GM21390 (cell line): Measurements from ENCODE around the gene KDM4C.

ENCODE experiments used
- ATAC-seq: cut with Tn5 transposase; IDR thresholded peaks from one replicate; pipeline ENCODE4 v1.9.1; 2021; ENCODE audit not compliant: unreplicated experiment

Gene KDM4C

DNA sequence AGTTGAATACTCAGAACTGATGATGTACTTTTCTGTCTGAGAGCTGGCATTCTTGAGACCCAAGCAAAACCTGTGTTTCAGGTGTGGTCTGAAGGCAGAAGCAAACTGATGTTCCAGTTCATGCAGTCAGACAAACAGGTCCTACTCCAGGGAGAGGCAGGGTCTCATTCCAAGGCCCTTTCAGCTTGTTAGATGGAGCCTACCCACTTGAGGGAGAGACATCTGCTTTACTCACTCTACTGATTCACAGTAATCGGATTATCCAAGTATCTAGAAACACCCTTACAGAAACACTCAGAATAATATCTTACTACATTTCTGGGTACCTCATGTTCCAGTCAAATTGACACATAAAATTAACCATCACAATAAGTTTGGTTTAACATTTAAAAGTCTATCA lies 207.8 kb downstream of the KDM4C start:
- no peak for ATAC-seq

DNA sequence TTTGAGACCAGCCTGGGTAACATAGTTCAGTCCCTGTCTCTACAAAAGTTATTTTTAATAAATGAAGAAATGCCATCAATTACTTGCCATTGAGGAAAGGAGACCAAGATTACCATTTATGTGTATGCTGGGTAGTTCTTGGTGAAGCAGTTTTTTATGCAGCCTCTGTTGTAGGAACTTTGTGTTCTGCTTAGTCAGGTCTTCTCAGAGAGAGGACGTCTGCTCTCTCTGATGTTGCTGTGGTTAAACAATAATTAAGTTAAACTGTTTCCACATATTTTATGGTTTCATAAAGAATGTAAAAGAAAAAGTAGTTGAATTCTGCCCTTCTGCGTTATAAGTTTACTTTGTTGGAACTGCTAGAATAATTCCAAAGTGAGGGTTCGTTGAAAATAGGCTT lies 210.5 kb downstream of the KDM4C start:
- no peak for ATAC-seq

DNA sequence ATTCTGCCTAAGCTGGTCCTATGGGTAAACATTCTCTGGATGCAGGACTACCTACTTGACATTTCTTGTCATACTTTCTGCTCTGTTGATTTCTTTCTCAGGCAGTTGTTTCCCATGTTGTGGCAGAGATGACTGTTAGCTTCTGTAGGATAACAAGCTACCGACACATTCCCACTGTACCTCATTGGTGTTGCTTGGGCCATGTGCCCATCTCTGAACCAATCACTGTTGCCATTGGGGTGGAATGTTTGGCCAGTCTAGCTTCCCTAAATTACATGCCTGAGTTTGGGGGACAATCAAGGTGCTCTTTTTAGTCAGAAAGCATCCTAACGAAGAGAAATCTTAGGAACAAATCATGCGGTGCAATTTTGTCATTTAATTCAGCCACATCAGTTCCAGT lies 212.0 kb downstream of the KDM4C start:
- ATAC-seq = no peak

DNA sequence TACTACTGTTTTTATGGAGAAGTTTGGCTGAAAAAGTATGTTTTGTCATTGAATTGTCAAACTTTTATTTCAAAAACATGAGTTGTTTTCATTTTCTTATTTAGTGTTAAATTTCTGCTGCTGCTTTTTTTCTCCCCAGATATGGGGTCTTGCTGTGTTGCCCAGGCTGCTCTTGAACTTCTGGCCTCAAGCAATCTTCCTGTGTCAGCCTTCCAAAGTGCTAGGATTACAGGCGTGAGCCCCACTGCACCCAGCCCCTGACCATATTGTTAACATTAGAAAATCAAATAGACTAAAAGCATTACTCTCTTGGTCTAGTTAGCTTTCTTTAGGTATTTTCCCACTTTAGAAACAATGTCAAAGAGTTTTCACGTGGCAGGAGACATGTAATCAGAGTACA lies 215.3 kb downstream of the KDM4C start:
- no peak for ATAC-seq

DNA sequence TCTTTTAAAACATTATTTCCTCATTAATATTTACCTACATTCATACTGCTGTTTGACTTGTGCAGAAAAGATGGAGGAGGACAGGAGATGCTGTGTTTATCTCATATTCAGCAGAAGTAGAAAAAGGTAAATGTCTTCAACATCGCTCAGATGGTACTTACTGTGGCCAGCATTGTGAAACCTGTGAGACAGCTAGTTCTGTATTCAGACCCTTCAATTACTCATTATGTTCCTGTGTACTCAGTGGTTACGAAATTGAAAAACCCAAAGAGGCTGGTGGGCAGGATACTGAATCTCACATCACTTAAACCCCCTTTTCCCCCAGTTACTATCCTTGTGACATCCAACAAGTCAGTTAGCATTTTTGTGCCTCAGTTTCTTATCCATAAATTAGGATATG lies 216.0 kb downstream of the KDM4C start:
- peak; percentile 97 for ATAC-seq

DNA sequence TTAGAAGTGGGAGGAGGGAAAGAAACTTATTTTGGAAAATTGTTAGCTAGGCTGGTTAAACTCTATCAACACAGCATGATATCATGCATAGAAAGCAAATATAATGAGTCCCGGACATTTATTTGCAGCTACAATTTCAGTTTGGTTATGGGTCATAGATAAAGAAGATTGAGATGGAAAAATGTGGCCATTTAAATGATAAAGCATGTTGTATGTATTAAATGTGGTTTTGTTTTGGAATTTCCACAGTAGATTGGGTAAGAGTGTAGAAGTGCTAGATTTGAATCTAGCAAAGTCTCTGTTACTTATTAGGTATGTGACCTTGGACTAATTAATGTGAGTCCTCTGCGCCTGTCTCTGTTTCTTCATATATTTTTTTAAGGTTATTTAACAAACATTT lies 217.4 kb downstream of the KDM4C start:
- no peak for ATAC-seq

DNA sequence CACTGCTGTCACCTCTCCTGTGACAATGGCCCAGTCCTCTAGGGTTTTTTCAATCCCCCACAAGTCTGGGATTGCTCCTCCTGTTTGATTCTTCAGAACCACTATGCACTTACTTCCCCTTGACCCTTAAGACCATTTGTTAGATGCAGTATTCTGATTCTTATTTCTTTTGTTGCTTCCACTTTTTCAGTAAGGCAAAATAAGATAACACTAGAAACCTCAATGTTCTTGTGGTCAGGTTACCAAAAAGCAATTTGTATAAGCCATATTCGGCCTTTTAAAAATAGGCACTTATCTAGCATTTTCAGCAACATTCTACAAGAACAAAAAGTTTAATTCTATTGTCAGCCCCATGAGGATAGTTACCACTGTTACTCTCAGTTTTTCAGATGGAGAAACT lies 220.0 kb downstream of the KDM4C start:
- ATAC-seq = no peak

DNA sequence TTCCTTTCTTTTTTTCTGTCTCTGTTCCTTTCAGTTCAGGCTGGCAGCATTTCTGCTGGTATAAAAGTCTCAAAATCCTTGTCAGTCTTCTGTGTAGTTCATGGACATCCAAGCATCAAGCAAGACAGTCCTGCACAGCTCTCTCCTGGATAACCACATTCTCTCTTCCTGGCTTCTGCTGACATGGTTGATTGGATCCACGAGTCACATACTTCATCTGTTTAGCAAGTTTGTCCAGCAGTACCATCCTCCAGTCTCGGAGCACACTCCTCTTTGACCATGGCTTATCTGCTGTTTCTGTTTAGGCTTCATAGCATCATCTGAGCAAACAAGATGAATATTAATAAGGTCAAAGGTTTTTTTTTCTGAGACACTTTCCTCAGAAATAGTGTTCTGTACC lies 220.8 kb downstream of the KDM4C start:
- ATAC-seq = no peak

DNA sequence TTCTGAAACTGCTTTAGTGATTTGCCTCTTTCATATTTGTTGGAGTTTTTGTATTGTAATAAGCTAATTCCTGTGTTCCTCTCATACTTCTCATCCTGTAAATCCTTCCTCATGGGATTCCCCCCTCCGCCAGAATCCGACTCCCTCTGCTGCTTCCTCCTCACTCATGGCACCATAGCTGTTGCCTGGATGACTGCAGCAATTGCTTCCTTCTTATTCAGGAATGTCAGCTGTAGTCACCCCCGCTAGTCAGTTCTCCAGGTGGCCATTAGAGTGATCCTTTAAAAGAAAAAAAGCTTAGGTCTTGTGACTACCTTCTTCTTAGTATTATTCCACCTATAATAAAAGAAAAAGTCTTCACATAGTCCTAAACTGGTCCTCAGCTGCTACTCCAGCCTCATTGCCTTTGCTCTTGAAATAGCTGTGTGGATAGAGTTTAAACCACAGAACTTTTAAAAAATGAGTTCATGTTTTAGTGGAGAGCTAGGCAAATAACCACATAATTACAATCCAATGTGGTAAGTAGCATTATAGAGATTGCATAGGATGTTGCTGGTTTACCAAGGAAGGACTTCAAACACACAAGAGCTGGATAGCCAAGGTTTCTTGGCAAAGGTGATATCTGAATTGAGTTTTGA lies 227.3 kb downstream of the KDM4C start:
- ATAC-seq = no peak

DNA sequence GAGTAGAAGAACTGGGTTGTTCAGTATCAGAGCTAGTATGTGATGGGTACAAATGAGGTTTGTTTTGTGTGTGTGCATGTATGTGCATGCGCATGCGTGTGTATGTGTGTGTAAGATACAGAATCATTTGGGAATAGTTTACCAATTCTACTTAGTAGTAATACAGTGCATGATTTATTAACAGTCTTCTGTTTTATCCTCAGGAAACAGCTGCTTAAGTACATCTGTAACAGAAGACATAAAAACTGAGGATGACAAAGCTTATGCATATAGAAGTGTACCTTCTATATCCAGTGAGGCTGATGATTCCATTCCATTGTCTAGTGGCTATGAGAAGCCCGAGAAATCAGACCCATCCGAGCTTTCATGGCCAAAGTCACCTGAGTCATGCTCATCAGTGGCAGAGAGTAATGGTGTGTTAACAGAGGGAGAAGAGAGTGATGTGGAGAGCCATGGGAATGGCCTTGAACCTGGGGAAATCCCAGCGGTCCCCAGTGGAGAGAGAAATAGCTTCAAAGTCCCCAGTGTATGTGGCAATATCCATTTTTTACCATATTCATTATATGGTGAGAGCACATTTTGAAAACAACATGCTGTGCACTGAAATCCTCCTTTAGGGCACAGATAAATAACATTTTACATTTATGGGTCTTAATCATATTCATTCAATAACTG lies 228.5 kb downstream of the KDM4C start:
- no peak for ATAC-seq

DNA sequence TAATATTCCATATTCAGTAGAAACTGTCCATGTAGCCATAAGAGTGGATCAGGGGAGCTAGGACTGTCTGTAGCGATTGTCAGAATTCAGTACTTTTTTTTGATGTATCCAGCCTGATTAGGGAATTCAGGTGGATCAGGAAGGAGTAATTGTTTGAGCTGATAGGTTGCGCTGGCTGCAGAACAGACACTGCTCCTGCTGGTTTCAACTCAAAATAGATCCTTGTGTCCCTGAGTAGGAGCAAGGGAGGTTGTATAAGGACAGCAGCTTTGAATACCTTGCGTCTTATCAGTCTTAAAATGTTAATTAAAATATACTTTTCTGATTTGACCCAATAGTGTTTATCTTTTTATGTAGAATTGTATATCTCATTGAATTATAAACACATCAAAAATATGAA lies 229.6 kb downstream of the KDM4C start:
- no peak for ATAC-seq

DNA sequence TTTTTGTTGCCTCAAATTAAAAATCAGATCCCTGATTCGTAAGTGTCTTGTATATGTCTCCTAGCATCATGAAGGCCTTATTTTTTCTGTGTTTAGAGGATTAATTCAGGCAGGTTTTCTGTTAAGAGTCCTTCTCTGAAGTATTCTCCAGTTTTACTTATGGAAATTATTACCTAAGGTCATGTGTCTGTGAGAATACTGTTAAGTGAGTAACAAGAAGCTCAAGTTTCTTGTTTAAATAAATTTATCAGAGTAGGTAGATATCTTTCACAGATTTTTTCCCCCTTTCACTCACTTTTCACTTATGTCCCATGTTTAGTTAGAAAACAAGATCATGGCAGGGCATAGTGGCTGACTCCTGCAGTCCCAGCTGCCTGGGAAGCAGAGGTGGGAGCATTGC lies 233.6 kb downstream of the KDM4C start:
- no peak for ATAC-seq

DNA sequence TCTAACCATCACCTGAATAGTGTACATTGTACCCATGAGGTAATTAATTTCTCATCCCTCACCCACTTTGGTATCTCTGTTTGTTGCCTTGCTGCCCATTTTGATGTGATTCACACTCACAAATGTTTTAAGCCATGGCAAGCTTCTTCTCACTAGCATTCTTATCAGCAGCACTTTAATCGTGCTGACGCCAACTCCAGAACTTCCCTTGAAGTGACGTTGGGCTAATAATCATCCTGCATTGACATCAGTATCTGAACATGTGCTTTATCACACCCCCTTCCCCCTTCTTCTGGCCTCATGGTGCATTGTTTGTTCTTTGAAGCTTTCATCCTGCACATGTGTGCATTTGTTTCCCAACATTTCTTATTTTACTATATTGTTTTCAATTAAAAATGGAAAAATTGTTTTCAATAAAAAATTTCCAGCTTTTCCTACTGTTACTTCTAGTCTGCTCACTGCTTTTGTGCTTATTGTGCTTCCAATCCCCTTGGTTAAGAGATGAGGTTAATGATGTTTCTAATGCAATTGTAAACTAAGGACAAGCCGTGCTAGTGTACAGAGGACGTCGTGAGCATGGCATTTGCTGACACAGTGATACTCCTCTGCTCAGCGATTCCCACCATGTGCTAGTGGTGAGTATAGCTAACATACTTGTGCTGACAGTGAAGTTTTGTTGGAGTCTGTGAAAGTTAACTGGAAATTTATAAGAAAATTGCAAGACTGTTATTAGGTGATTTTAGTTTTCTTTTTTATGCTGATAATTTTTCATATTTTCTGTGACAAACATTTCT lies 238.5 kb downstream of the KDM4C start:
- no peak for ATAC-seq

DNA sequence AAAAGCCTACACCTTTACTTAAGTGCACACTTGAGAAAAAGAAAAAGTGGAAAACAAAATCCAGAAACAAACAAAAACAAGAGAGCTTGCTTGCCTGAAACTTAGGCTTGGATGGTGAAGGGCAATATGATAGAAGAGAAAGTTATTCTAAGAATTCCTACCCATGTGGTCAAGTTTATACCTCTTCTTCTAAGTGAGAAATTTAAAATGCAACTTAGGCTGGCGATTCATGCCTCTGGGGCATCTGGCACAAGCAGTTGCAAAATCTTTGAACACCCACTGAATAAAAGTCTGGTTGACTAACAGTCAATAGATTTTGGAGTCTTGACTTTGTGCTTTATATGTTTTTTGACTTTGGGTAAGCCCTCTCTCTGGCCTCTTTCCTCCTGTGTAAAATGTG lies 239.6 kb downstream of the KDM4C start:
- ATAC-seq = no peak

DNA sequence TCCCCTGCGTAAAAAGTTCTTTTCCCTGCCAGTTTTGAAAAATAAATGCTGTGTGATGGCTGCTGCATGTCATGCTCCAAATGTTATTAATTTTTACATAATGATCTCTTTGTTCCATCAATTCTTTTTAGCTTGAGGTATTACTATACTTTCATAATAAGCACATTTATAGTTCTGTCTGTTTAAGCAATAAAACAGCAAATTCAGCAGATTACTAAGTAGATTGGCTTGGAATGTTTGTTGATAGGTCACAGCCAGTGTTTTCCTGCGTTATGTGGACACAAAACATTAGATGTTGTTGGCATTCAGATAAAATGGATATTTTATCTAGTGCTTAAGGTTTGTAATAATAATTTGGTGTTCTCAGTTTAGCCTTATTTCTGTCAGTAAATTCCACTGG lies 242.0 kb downstream of the KDM4C start:
- no peak for ATAC-seq

DNA sequence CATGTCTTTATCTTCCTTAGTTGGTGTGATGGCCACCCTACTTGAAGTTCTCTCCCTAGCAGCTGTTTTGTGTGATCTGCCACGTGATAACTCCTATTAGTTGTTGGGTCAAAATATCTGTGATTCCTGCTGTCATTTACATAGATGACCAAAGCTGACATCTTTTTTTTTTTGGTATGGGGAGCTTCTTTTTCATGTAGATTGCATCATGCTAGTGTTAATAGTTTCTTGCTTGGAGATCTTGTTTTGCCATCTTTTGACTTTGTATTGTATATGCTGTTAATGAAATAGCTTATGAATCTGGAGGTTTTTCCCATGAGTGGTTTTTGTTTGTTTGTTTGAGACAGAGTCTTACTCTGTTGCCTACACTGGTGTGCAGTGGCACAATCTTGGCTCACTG lies 243.8 kb downstream of the KDM4C start:
- no peak for ATAC-seq

DNA sequence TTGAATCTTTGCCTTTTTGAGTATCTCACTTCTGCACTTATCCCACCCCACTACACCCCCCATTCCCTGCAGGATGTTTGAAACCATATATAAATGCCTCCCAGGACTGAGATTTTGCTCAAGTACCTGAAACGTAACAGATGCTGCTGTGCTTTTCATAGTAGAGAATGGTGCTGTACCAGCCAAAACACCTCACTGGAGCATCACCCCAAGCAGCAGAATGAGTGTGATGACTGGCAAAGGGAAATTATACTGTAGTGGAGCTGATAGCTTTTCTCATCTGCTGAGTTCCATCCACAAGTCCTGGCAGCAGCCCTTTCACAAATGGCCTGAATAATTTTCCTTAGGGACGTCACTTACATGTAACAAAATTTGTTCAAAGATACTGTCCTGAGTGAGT lies 246.1 kb downstream of the KDM4C start:
- ATAC-seq = no peak

DNA sequence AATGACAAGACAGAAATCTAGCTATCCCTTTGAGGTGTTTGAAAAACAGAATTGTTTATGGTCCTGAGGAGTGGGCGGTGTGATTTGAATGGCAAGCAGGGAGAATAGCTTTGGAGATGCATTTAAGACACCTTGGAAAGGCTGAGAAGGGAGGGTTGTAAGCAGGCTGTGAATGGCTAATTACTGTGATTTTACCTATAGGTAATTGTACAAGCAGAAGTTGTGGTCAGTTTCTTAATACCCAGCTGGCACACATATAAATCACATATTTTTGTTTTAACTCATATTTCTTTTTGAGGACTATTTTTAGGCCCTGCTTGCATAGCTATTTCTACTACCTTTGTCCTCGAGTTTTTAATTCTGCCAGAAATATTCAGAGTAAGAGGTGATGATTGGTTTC lies 248.6 kb downstream of the KDM4C start:
- no peak for ATAC-seq

DNA sequence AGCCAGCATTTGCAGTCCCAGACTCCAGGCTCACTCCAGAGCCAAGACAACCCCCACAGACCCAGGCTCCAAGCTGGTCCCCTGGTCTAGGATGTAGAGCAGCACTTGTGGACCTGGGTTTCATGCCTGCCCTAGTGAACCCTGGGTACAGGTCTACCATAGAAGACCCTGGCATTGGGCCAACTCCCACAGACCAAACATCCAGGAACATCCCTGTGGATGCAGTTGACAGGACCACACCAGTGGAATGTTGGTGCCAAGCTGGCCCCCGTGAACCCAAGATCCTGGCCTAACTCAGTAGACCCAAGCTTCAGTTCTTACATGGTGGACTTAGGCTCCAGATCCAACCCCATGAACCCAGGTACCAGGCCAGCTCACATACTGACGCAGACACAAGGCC lies 250.6 kb downstream of the KDM4C start:
- ATAC-seq = no peak

DNA sequence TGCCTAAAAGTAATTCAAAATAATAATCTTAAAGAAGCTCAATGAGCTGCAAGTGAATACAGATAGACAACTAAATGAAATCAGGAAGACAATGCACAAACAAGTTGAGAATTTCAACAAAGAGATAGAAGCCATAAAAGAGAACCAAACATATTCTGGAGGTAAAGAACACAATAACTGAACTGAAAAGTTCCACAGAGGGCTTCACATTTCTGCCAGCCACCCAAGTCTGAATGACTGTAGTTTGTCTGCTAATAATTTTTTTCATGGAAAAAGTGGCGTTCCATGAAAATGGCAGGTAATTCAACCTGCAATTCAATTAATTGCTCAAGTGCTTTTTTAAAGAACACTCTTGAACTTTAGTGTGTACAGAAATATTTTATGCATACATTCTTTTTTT lies 251.3 kb downstream of the KDM4C start:
- ATAC-seq = no peak

DNA sequence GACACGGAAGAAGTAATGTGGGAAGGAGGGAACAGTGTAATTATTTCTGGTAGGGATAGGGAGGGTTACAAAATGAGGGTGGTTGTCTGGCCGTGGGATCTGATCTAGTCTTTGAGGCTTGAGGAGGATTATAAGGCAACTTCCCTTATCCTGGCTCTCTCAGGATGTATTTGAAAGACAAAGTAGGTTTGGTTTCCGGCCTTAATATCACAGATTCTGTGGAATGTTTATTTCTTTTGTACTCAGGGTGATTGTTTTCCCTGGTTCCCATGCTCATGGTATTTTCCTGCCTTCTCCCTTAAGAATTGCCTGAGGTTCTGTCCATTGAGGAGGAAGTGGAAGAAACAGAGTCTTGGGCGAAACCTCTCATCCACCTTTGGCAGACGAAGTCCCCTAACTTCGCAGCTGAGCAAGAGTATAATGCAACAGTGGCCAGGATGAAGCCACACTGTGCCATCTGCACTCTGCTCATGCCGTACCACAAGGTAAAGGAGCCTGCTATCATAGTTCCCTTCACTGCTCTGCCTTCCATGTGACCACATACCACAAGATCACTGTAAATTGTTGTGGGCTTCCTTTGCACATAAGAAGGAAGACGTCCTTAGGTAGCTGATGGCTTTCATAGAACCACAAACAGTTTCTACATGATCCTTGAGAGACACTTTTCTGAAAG lies 253.8 kb downstream of the KDM4C start:
- no peak for ATAC-seq

DNA sequence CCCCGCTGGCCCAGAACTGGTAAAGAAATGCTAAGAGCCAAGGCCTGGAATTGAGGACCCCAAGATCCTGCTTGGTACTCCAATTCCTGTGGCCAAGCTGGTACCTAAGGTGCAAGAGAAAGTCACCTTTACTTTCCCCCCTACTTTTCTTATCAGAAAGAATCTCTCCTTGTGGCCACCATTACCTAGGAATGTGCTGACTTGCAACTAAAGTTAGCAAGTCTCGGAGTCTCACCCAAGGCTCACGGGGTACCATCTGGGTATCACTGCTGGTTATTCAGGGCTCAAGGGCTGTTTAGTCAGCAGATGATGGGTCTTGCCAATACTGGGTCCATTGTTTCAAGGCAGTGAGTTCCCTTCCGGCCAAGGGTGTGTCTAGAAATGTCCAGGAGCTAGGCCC lies 270.2 kb downstream of the KDM4C start:
- ATAC-seq = no peak
